ENCODE results near the gene KLF13. TPM values are rescaled to one million over a fixed set of nuclear protein-coding genes. Genes with fewer than 3 reads are reported as not detected.

The KLF13 gene
- total RNA-seq, 2 donors from 2014 or later, result 68.9 to 92.3 TPM

- H3K27ac ChIP-seq, result no peak overlapping the region
- no peaks in the 10 kb centered on the region for H3K36me3 ChIP-seq
- intact Hi-C loops (cut with DNase I), result no loop called here
- no peaks in the 10 kb centered on the region for H3K9me3 ChIP-seq
- H3K4me3 ChIP-seq, result no peak overlapping the region
- TF ChIP-seq, protein P1, sequence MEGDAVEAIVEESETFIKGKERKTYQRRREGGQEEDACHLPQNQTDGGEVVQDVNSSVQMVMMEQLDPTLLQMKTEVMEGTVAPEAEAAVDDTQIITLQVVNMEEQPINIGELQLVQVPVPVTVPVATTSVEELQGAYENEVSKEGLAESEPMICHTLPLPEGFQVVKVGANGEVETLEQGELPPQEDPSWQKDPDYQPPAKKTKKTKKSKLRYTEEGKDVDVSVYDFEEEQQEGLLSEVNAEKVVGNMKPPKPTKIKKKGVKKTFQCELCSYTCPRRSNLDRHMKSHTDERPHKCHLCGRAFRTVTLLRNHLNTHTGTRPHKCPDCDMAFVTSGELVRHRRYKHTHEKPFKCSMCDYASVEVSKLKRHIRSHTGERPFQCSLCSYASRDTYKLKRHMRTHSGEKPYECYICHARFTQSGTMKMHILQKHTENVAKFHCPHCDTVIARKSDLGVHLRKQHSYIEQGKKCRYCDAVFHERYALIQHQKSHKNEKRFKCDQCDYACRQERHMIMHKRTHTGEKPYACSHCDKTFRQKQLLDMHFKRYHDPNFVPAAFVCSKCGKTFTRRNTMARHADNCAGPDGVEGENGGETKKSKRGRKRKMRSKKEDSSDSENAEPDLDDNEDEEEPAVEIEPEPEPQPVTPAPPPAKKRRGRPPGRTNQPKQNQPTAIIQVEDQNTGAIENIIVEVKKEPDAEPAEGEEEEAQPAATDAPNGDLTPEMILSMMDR (IDR thresholded peaks at IDR 0.05), result no peak
- H3K9ac ChIP-seq (ENCODE audit: low read depth in 2 of 2, low read length in 2 of 2), result no peak overlapping the region
- DNase-seq, result no peak
- H3K27me3 ChIP-seq, result no peaks in the 10 kb centered on the region
- no peaks in the 10 kb centered on the region for H3K4me1 ChIP-seq
Observed at GRCh38 chr15:31308185-31308639, 18.4 kb upstream of the KLF13 start.

- H3K4me1 ChIP-seq, result no peaks in the 10 kb centered on the region
- no peaks in the 10 kb centered on the region for H3K9me3 ChIP-seq
- no peaks in the 10 kb centered on the region for H3K27me3 ChIP-seq
- no peaks in the 10 kb centered on the region for H3K36me3 ChIP-seq
- intact Hi-C loops (cut with DNase I), result no loop called here
- DNase-seq, result peak; percentile 11
- TF ChIP-seq, protein P1 (IDR thresholded peaks at IDR 0.05), result no peak
- H3K4me3 ChIP-seq, result no peak overlapping the region
- H3K27ac ChIP-seq, result no peak overlapping the region
- H3K9ac ChIP-seq (ENCODE audit: low read depth in 2 of 2, low read length in 2 of 2), result no peak overlapping the region
Observed at GRCh38 chr15:31309893-31310606, 16.6 kb upstream of the KLF13 start.

DNA sequence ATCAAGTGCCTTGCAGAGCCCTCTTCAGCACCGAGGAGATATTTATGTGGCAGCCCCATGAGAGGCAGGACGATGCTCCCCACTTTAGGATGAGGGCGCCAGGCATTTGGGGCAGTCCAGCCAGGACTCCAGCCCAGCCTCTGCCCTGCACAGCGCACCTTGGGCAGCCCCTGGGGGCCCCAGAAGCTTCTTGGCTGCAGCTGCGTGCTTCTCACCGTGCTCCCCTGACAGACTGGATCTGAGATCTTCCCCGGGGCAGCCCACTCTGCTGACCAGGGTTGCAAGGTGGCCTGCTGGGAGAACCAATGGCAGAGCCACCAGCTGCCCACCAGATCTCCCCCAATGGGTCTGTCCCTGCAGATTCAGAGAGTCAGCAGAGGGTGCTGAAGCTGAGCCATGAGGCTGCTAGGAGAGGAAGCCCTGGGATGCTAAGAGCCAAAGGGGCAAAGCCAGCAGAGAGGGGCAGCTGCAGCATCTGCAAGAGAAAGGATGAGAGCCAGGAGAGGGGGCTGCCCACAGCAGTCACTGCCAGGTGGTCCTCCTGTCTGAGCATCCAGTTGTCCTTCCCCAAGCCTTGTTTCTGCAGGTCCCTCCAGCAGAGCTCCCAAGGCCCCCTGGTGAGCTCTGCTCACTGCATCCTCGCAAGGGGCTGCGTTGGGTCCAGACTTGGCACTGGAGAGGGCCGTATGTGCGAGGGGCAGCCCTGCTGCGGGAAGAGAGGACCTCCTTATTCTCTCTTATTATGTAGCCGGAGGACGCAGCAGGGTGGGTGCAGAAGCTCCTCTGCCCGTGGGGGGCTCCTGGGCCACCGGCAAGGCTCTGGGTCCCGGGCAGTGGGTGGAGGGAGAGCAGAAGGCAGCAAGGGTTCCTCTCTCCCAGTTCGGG, 14.7 kb upstream of the KLF13 start:
- Histone ChIP-seq H3K4me3 (no peak overlapping the region), H3K27ac (no peak overlapping the region), H3K4me1 (no peaks in the 10 kb centered on the region), H3K9me3 (no peaks in the 10 kb centered on the region), H3K27me3 (no peaks in the 10 kb centered on the region), H3K9ac (ENCODE audit: low read depth in 2 of 2, low read length in 2 of 2) (no peak overlapping the region), H3K36me3 (no peaks in the 10 kb centered on the region)
- peak; percentile 15 for DNase-seq
- intact Hi-C loops (cut with DNase I), result no loop called here
- TF ChIP-seq, protein P1 (IDR thresholded peaks at IDR 0.05), result no peak

DNA sequence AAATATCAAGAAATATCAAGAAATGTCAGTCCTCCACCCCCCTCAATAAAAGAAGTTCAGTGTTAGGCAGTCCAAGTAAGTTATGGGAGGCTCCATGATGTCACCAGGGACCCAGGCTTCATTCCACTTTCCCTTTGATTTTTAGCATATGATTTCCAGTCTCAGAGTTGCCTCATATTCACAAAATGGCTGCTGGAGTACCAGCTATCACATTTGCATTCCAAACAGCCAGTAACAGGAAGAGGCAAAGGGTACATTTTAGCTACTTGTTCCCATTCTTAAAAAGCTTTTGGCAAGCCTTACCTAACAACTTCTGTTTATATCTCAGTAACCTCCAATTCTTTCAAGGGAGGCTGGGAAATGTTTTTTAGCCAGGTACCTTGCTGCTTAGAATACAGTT, 13.4 kb upstream of the KLF13 start:
- TF ChIP-seq, protein P1 (IDR thresholded peaks at IDR 0.05), result no peak
- Histone ChIP-seq H3K36me3 (no peaks in the 10 kb centered on the region), H3K9me3 (no peaks in the 10 kb centered on the region), H3K9ac (ENCODE audit: low read depth in 2 of 2, low read length in 2 of 2) (no peak overlapping the region), H3K27me3 (no peaks in the 10 kb centered on the region), H3K4me1 (no peaks in the 10 kb centered on the region), H3K27ac (no peak overlapping the region), H3K4me3 (no peak overlapping the region)
- no peak for DNase-seq
- intact Hi-C loops (cut with DNase I), result no loop called here

DNA sequence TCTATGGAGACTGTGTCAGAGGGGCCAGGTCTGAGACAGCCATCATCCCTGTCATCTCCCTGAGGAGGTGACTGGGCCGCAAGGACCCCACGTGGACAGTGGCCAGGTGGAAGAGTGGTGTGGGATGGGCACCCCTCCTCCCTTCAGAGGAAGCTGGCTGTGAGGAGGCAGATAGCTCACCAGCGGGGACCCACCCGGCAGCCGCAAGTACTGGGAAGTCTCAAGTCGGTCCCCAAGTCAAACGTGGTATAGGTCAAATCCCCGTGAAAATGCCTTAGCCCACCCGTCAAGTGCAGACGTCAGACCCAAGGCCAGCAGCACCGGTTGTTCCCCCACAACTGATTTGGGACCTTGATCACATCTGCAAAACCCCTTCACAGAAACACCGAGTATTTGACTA, 12.3 kb upstream of the KLF13 start:
- H3K4me3 ChIP-seq, result no peak overlapping the region
- H3K9ac ChIP-seq (ENCODE audit: low read depth in 2 of 2, low read length in 2 of 2), result no peak overlapping the region
- H3K27me3 ChIP-seq, result no peaks in the 10 kb centered on the region
- no peaks in the 10 kb centered on the region for H3K36me3 ChIP-seq
- TF ChIP-seq, protein P1 (IDR thresholded peaks at IDR 0.05), result no peak
- no peaks in the 10 kb centered on the region for H3K9me3 ChIP-seq
- DNase-seq, result no peak
- intact Hi-C loops (cut with DNase I), result no loop called here
- H3K27ac ChIP-seq, result no peak overlapping the region
- H3K4me1 ChIP-seq, result no peaks in the 10 kb centered on the region
